Naive B cell (primary cell): ENCODE results near the gene GPR176. TPM values are rescaled to one million over a fixed set of nuclear protein-coding genes. Genes with fewer than 3 reads are reported as not detected.

Experiments
- ATAC-seq, 2 donors: fragments of 150-1000 bp; cut with Tn5 transposase; 2 replicates each; pipeline ENCODE4 v1.10.0; 2021; ENCODE audit warnings: low read depth in 2 of 2, mild to moderate bottlenecking in 2 of 2, moderate library complexity in 2 of 2
- DNase-seq: peaks from one replicate; pipeline ENCODE4 v3.0.0; 2022
- H3K27ac Mint-ChIP-seq, 6 donors: one replicate each; pipeline ENCODE4 v1.8.0; 2020 to 2022; ENCODE audit warnings: mild to moderate bottlenecking in 6 of 6, mixed read lengths in 6 of 6, moderate library complexity in 5 of 6, inconsistent platforms in 2 of 6
- H3K27me3 Mint-ChIP-seq, 3 donors: one replicate each; pipeline ENCODE4 v1.8.0; 2021 to 2022; ENCODE audit warnings: mixed read lengths in 3 of 3, mild to moderate bottlenecking in 1 of 3
- H3K36me3 Mint-ChIP-seq, 2 donors: one replicate each; pipeline ENCODE4 v1.8.0; 2020 to 2022; ENCODE audit warnings: mixed read lengths in 2 of 2, inconsistent platforms in 1 of 2, mild to moderate bottlenecking in 1 of 2
- H3K4me1 Mint-ChIP-seq, 3 donors: one replicate each; pipeline ENCODE4 v1.8.0; 2020 to 2022; ENCODE audit warnings: mixed read lengths in 3 of 3, inconsistent platforms in 1 of 3, mild to moderate bottlenecking in 1 of 3, moderate library complexity in 1 of 3
- H3K4me3 Mint-ChIP-seq, 8 donors: one replicate each; pipeline ENCODE4 v1.8.0; 2020 to 2022; ENCODE audit warnings: mild to moderate bottlenecking in 8 of 8, mixed read lengths in 8 of 8, moderate library complexity in 8 of 8, inconsistent platforms in 2 of 8
- H3K9me3 Mint-ChIP-seq, 7 donors: one replicate each; pipeline ENCODE4 v1.8.0; 2020 to 2022; ENCODE audit warnings: mixed read lengths in 7 of 7, mild to moderate bottlenecking in 5 of 7, inconsistent platforms in 2 of 7, moderate library complexity in 1 of 7
- polyA plus RNA-seq, 6 donors: library from polyadenylated mRNA; unstranded; fragments of 300-500 nt; fragmentation: Illumina TruSeq; gene quantifications; one replicate each; pipeline ENCODE4 v1.2.3, GENCODE V29; 2021; ENCODE audit warnings: low read depth in 6 of 6

The GPR176 gene
- polyA plus RNA-seq, 6 donors from 2014 or later, result 0.12 to 0.15 TPM; not detected in 4

GRCh38 chr15:39946862-39947261, 26.8 kb upstream of the GPR176 start:
- Mint-ChIP-seq H3K4me3 (no peak overlapping the region), H3K36me3 (peaks cover 24 to 45% of the 10 kb centered on the region in 2 donors), H3K27ac (no peak overlapping the region), H3K9me3 (no peaks in the 10 kb centered on the region), H3K27me3 (no peaks in the 10 kb centered on the region), H3K4me1 (no peaks in the 10 kb centered on the region)
- no peak for DNase-seq
- ATAC-seq, result no peak

- Mint-ChIP-seq H3K36me3 (peaks cover 24 to 35% of the 10 kb centered on the region in 2 donors), H3K27me3 (no peaks in the 10 kb centered on the region), H3K4me3 (no peak overlapping the region), H3K27ac (no peak overlapping the region), H3K4me1 (peaks cover under 1 to 2% (median 1%) of the 10 kb centered on the region in 3 donors), H3K9me3 (no peaks in the 10 kb centered on the region)
- ATAC-seq, result no peak
- no peak for DNase-seq
Observed at GRCh38 chr15:39944726-39945125, 24.7 kb upstream of the GPR176 start.

- Mint-ChIP-seq H3K36me3 (peaks cover 24 to 33% of the 10 kb centered on the region in 2 donors), H3K4me1 (peaks cover 9 to 21% (median 11%) of the 10 kb centered on the region in 3 donors), H3K9me3 (no peaks in the 10 kb centered on the region), H3K27ac (peak overlapping the region in 1 of 6 donors; percentile 71), H3K27me3 (no peaks in the 10 kb centered on the region), H3K4me3 (no peak overlapping the region)
- DNase-seq (no peak), ATAC-seq (no peak)
Observed at GRCh38 chr15:39942753-39943150, 22.7 kb upstream of the GPR176 start.

GRCh38 chr15:39942101-39942752, 22.2 kb upstream of the GPR176 start:
- ATAC-seq (no peak), DNase-seq (no peak)
- no peak overlapping the region for H3K27ac Mint-ChIP-seq
- peaks cover 24 to 33% of the 10 kb centered on the region in 2 donors for H3K36me3 Mint-ChIP-seq
- no peak overlapping the region for H3K4me3 Mint-ChIP-seq
- peaks cover 9 to 23% (median 11%) of the 10 kb centered on the region in 3 donors for H3K4me1 Mint-ChIP-seq
- H3K9me3 Mint-ChIP-seq, result no peaks in the 10 kb centered on the region
- H3K27me3 Mint-ChIP-seq, result no peaks in the 10 kb centered on the region

- H3K27me3 Mint-ChIP-seq, result no peaks in the 10 kb centered on the region
- peaks cover 11 to 19% of the 10 kb centered on the region in 2 donors for H3K36me3 Mint-ChIP-seq
- ATAC-seq (peak; percentile 80 to 83), DNase-seq (peak; percentile 54)
- H3K9me3 Mint-ChIP-seq, result no peaks in the 10 kb centered on the region
- H3K27ac Mint-ChIP-seq, result peak overlapping the region; percentile 34 to 89 (median 70)
- peak overlapping the region in 2 of 8 donors; percentile 0 to 3 for H3K4me3 Mint-ChIP-seq
- H3K4me1 Mint-ChIP-seq, result peaks cover 14 to 33% (median 22%) of the 10 kb centered on the region in 3 donors
Observed at GRCh38 chr15:39939487-39940452, 19.7 kb upstream of the GPR176 start.

GRCh38 chr15:39937696-39938095, 17.6 kb upstream of the GPR176 start:
- peak overlapping the region in 1 of 6 donors; percentile 70 for H3K27ac Mint-ChIP-seq
- H3K9me3 Mint-ChIP-seq, result peaks cover 0 to 2% (median 0%) of the 10 kb centered on the region in 7 donors
- H3K4me3 Mint-ChIP-seq, result no peak overlapping the region
- H3K27me3 Mint-ChIP-seq, result peaks cover 0 to 7% (median 3%) of the 10 kb centered on the region in 3 donors
- H3K36me3 Mint-ChIP-seq, result peaks cover 0 to 6% of the 10 kb centered on the region in 2 donors
- no peak for ATAC-seq
- no peak for DNase-seq
- H3K4me1 Mint-ChIP-seq, result peaks cover 25 to 45% (median 35%) of the 10 kb centered on the region in 3 donors

GRCh38 chr15:39936681-39937080, 16.6 kb upstream of the GPR176 start:
- Mint-ChIP-seq H3K9me3 (peaks cover 0 to 2% (median 0%) of the 10 kb centered on the region in 7 donors), H3K36me3 (peaks cover 0 to 5% of the 10 kb centered on the region in 2 donors), H3K27ac (no peak overlapping the region), H3K4me3 (peak overlapping the region in 1 of 8 donors; percentile 50), H3K4me1 (peaks cover 28 to 45% (median 38%) of the 10 kb centered on the region in 3 donors), H3K27me3 (peaks cover under 1 to 13% (median 5%) of the 10 kb centered on the region in 3 donors)
- ATAC-seq (no peak), DNase-seq (no peak)

- ATAC-seq (no peak), DNase-seq (no peak)
- Mint-ChIP-seq H3K9me3 (peaks cover 0 to 2% (median 0%) of the 10 kb centered on the region in 7 donors), H3K4me1 (peaks cover 28 to 45% (median 38%) of the 10 kb centered on the region in 3 donors), H3K27ac (no peak overlapping the region), H3K36me3 (peaks cover 0 to 5% of the 10 kb centered on the region in 2 donors), H3K4me3 (peak overlapping the region in 1 of 8 donors; percentile 95), H3K27me3 (peaks cover 5 to 13% (median 5%) of the 10 kb centered on the region in 3 donors)
Observed at GRCh38 chr15:39936187-39936586, 16.1 kb upstream of the GPR176 start.

GRCh38 chr15:39935241-39935640, 15.2 kb upstream of the GPR176 start:
- Mint-ChIP-seq H3K4me1 (peaks cover 28 to 45% (median 38%) of the 10 kb centered on the region in 3 donors), H3K27me3 (peaks cover 5 to 13% (median 8%) of the 10 kb centered on the region in 3 donors), H3K36me3 (peaks cover 0 to 5% of the 10 kb centered on the region in 2 donors), H3K4me3 (peak overlapping the region in 7 of 8 donors; percentile 17 to 96 (median 92)), H3K9me3 (peaks cover 0 to 2% (median 0%) of the 10 kb centered on the region in 7 donors), H3K27ac (peak overlapping the region in 2 of 6 donors; percentile 9 to 71)
- no peak for ATAC-seq
- no peak for DNase-seq

GRCh38 chr15:39934397-39935071, 14.5 kb upstream of the GPR176 start:
- Mint-ChIP-seq H3K9me3 (peaks cover 0 to 2% (median 0%) of the 10 kb centered on the region in 7 donors), H3K36me3 (peaks cover 0 to 2% of the 10 kb centered on the region in 2 donors), H3K4me1 (peaks cover 26 to 42% (median 35%) of the 10 kb centered on the region in 3 donors), H3K27me3 (peaks cover 5 to 13% (median 11%) of the 10 kb centered on the region in 3 donors), H3K27ac (peak overlapping the region; percentile 13 to 92 (median 74)), H3K4me3 (peak overlapping the region; percentile 86 to 96 (median 93))
- DNase-seq (no peak), ATAC-seq (no peak)

GRCh38 chr15:39931615-39932014, 11.5 kb upstream of the GPR176 start:
- H3K4me1 Mint-ChIP-seq, result peaks cover 19 to 27% (median 23%) of the 10 kb centered on the region in 3 donors
- DNase-seq (no peak), ATAC-seq (no peak)
- peaks cover 0 to 2% (median 0%) of the 10 kb centered on the region in 7 donors for H3K9me3 Mint-ChIP-seq
- H3K36me3 Mint-ChIP-seq, result no peaks in the 10 kb centered on the region
- no peak overlapping the region for H3K27ac Mint-ChIP-seq
- H3K4me3 Mint-ChIP-seq, result peak overlapping the region in 1 of 8 donors; percentile 95
- peaks cover 5 to 13% (median 11%) of the 10 kb centered on the region in 3 donors for H3K27me3 Mint-ChIP-seq

GRCh38 chr15:39926526-39926925, 6.5 kb upstream of the GPR176 start:
- Mint-ChIP-seq H3K4me1 (peaks cover 0 to 5% (median 0%) of the 10 kb centered on the region in 3 donors), H3K4me3 (no peak overlapping the region), H3K9me3 (peaks cover 0 to 2% (median 0%) of the 10 kb centered on the region in 7 donors), H3K27ac (no peak overlapping the region), H3K27me3 (peaks cover 0 to 5% (median 3%) of the 10 kb centered on the region in 3 donors), H3K36me3 (no peaks in the 10 kb centered on the region)
- DNase-seq (no peak), ATAC-seq (no peak)
